Choroid plexus epithelial cell (primary cell): ENCODE data around the gene APRT.

Experiments used
- DNase-seq: peaks from one replicate; pipeline ENCODE4 v3.0.0-alpha.2; 2010; ENCODE audit warnings: low read depth
- H3K4me3 ChIP-seq: 2 replicates; pipeline ENCODE4 v1.5.1; 2011; ENCODE audit warnings: low read depth, mild to moderate bottlenecking, control low read depth, low read length, moderate library complexity
- TF ChIP-seq, protein P1 (sequence below): conservative IDR thresholded peaks from 2 replicates; pipeline ENCODE4 v1.5.1; 2011; ENCODE audit warnings: low read depth, mild to moderate bottlenecking, control low read depth, inconsistent platforms, low read length, moderate library complexity

APRT gene

DNA sequence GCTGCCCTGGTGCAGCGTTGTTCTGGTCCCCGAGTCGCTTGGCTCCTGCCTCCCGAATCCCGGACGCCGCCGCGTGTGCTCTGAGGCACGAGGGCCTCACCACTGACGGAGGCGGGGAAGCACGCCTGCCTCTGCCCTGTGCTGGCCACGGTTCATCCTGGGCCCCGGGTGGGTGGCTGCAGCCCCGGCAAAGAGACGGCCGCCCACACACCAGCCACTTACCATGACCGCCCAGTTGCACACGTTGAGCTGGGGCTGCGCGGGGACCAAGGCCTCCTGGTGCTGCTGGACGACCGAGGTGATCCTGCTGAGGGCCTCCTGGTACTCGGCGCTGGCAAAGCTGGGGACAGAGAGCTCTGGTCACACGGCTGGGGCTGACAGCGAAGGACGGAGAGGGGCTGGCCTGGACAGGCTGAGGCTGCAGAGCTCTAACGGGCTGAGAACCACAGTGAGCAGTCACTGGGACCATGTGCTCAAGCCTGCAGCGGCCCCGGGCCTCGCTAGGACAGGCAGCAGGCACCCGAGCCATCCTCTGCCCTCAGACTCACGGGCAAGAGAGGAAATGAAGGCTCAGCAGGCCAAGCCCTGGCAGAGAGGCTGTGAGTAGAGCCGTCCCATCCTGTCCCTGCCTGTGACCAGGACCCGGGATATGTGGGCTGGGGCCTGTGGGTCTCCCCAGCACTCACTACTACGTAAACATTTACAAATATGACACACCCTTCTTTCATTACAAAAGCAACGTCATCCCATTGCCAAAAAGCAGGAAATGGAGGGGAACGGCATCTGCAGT, 6.3 kb upstream of the APRT start:
- TF ChIP-seq, protein P1, sequence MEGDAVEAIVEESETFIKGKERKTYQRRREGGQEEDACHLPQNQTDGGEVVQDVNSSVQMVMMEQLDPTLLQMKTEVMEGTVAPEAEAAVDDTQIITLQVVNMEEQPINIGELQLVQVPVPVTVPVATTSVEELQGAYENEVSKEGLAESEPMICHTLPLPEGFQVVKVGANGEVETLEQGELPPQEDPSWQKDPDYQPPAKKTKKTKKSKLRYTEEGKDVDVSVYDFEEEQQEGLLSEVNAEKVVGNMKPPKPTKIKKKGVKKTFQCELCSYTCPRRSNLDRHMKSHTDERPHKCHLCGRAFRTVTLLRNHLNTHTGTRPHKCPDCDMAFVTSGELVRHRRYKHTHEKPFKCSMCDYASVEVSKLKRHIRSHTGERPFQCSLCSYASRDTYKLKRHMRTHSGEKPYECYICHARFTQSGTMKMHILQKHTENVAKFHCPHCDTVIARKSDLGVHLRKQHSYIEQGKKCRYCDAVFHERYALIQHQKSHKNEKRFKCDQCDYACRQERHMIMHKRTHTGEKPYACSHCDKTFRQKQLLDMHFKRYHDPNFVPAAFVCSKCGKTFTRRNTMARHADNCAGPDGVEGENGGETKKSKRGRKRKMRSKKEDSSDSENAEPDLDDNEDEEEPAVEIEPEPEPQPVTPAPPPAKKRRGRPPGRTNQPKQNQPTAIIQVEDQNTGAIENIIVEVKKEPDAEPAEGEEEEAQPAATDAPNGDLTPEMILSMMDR: no peak
- no peak overlapping the region for H3K4me3 ChIP-seq
- DNase-seq: peak; percentile 43

DNA sequence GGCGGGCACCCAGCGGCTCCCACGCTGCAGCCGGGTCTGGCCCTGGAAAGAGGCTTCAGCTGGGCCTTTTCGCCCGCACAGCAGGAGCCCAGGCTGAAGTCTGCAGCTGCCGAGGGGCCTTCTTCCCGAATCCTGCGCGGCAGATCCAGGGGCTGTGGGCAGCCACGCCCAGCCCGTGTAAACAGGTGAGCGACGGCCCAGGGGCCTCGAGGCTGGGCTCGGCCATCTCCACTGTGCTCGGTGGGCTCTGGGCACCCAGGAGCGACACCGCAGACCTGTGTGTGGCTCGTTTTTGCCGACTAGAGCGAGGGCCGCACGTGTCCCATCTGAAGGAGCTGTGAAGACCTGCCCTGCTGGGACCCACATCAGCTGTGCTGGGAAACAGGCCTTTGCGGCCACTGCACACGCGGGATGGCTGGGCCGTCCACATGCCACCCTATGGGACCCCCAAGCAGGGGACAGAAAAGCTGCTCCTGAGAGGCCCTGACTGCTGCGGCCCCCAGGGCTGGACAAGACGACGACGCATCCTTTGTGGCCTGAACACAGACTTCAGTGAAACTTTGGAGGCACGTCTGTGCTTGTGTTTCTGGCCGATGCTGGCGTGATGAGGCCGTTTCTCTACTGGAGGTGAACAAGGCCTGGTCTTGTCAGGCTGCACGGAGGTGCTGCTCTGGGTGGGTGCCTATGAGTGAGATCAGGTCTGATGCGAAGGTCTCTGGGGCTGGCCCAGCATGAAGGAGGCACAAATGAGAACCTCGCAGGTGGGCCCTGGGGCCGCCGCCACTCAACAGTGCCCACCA, 5.2 kb upstream of the APRT start:
- no peak overlapping the region for H3K4me3 ChIP-seq

DNA sequence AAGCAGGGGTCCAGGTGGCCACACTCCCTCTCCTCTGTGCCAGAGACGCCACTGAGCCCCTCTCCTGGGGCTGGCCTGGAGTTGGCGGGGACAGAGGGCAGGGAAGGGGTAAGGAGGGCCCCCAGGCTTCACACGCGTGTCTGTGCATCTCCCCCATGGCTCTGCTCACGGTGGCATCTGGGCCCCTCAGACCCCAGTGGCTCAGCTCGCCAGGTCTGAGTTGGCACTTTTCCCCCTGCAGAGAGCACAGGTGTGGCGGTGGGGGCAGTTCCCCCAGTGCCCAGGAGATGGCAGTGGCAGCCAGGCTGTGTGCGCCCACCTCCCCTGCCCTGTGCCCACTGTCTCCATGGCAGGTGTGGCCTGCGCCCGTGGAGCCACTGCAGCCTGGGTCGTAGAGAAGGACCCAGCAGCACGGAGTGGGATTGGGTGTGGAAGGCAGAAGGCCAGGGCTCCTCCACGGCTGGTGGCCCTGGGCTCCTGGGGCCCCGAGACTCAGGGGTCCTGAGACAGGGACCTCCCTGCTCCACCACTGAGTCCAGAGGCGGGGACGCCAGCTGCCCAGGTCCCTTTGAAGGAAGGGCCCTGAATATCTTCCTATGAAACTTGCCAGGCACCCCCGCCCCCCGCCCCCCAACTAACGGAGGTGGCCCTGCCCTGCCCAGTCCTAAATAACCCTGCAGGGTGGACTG, 4.3 kb upstream of the APRT start:
- DNase-seq: no peak
- H3K4me3 ChIP-seq: no peak overlapping the region
- TF ChIP-seq, protein P1: peak; percentile 69

More for the DNA sequence above, 5.2 kb upstream of the APRT start:
- no peak for DNase-seq
- TF ChIP-seq, protein P1: no peak

DNA sequence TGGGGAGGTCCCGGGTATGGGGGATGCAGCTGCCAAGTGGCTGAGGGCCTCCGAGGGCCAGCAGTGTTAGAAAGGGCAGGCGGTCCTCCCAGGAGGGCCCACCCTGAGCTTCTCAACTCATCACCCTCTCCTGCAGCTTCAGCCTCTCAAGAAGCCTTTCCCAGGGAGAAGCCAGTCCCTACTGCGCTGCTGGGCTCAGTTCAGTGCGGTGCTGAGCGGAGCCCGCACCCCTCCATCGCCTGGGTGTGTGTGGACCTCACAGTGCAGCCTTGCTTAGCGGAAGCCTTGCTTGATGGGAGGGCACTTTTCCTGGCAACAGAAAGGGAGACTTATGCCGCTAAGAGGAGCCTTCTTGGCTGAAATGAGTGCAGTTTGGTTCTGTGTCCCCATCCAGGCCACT, 3.5 kb upstream of the APRT start:
- H3K4me3 ChIP-seq: no peak overlapping the region
- TF ChIP-seq, protein P1: no peak
- DNase-seq: no peak

DNA sequence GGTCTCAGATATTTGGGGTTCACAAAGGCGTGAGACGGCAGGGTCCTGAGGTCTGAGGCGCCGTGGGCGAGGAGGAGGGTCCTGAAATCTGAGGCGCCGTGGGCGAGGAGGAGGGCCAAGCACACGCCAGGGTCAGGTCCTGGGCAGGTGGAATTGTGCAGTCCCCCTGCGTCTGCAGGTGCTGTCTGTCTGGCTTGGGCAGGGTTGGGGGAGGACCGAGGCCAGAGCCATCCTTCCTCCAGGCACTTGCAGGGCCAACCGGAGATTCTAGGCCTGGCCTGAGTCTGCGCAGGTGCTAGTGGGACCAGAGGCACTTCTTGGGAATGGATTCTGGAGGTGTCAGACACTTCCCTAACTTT, 2.4 kb upstream of the APRT start:
- DNase-seq: no peak
- H3K4me3 ChIP-seq: no peak overlapping the region
- TF ChIP-seq, protein P1: no peak

DNA sequence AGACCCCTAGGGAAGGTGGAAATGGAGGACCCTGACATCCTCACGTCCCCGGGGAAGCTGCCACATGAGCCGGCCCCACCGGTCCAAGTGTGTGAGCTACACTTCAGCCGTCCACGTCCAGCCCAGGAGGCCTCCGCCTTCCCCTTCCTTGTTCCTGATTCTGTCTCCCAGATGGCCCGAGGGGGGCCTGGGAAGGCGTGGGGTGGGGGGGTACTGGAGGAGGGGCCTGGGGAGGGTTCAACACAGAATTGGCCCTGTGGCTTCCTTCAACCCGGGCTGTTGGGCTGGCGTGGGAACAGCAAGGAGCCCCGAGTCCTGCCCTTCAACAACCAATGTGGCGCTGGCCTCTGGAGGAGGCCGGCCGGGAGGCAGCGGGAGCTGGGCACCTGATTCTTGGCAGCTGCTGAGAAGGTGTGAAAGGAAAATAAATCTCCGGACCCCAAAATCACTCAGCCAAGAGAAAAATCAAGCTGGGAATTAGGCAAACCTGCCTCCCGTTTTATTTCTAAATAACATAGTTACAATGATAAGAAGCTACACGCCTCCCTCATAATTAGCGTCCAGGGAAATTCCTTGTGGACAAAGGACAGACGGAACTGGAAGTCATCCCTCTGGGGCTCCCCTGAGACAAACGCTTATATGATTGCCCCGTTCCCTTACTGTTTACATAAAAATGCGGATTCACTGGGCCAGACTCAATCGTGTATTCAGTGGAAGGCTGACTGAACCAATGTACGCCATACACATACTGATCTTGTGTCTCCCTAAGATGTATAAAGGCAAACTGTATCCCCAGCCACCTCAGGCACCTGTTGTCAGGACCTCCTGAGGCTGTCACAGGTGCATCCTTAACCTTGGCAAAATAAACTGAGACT, 1.8 kb upstream of the APRT start:
- no peak for DNase-seq
- TF ChIP-seq, protein P1: no peak
- no peak overlapping the region for H3K4me3 ChIP-seq
